IMR-90 (cell line): ENCODE results near the gene TUBGCP6. TPM values are rescaled to one million over a fixed set of nuclear protein-coding genes. Genes with fewer than 3 reads are reported as not detected.

Experiments
- BHLHE40 ChIP-seq: fragments of 150-350 bp; IDR thresholded peaks from 2 replicates; pipeline ENCODE4 v1.6.1; 2016; ENCODE audit warnings: mild to moderate bottlenecking, low read depth, low read length
- polyA plus RNA-seq, 3 experiments: library from polyadenylated mRNA; depleted of rRNA; stranded (reverse); fragments of >200 nt; gene quantifications; 2 replicates each; pipeline ENCODE4 v1.2.3, GENCODE V29; 2012; ENCODE audit warnings: low replicate concordance in 1 of 3
- total RNA-seq: library from RNA; depleted of rRNA; stranded (reverse); fragments of >200 nt; gene quantifications from 2 replicates; pipeline ENCODE4 v1.2.3, GENCODE V29; 2012; rRNA removed

Gene TUBGCP6
- total and polyA plus RNA-seq, 2 of the 4 experiments (the other 2 are of a cell fraction), result 10.8 to 28.6 TPM

DNA sequence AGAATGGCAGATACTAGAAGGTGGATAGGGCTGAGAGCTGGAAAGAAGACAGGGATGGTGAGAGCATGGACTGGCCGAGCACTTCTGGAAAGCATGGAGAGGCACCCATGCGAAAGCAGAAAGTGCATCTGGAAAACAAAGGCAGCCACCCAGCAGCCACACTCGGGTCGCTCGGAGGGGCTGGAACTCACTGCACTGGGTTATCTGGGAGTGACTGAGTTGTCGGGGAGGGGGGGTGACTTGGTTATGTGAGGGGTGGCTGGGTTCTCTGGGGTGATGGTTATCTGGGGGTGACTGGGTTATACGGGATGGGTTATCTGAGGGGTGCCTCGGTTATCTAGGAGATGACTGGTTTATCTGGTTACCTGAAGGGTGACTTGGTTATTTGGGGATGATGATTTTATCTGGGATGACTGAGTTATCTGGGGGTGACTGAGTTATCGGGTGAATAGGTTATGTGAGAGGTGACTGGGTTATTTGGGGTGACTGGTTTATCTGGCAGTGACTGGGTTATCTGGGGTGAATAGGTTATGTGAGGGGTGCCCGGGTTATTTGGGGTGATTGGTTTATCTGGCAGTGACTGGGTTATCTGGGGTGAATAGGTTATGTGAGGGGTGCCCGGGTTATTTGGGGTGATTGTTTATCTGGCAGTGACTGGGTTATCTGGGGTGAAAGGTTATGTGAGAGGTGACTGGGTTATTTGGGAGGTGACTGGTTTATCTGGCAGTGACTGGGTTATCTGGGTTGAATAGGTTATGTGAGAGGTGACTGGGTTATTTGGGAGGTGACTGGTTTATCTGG, 76.9 kb downstream of the TUBGCP6 start (continued):
- TF ChIP-seq BHLHE40, result no peak

Other genes starting within 250 kb of the TUBGCP6 start
- not detected in 2 replicates for gene IL17REL, start 232.3 kb downstream of the TUBGCP6 start, total RNA-seq
- gene IL17REL, start 232.3 kb downstream of the TUBGCP6 start, polyA plus RNA-seq (2012; rRNA removed), result not detected in 2 replicates
- not detected in 2 replicates for gene TTLL8, start 186.7 kb downstream of the TUBGCP6 start, total RNA-seq
- not detected in 2 replicates for gene TTLL8, start 186.7 kb downstream of the TUBGCP6 start, polyA plus RNA-seq (2012; rRNA removed)
- gene MLC1, start 159.6 kb downstream of the TUBGCP6 start, total RNA-seq, result not detected in 2 replicates
- gene MLC1, start 159.6 kb downstream of the TUBGCP6 start, polyA plus RNA-seq (2012; rRNA removed), result 0.07 and 0.10 TPM in 2 replicates
- 0.72 and 0.83 TPM in 2 replicates for gene MOV10L1, start 155.0 kb downstream of the TUBGCP6 start, total RNA-seq
- 0.83 and 1.4 TPM in 2 replicates for gene MOV10L1, start 155.0 kb downstream of the TUBGCP6 start, polyA plus RNA-seq (2012; rRNA removed)
- under 0.01 and 0.18 TPM in 2 replicates for gene PANX2, start 74.3 kb downstream of the TUBGCP6 start, total RNA-seq
- gene PANX2, start 74.3 kb downstream of the TUBGCP6 start, polyA plus RNA-seq (2012; rRNA removed), result 1.3 and 1.7 TPM in 2 replicates
- 13.4 and 13.9 TPM in 2 replicates for gene TRABD, start 59.1 kb downstream of the TUBGCP6 start, total RNA-seq
- gene TRABD, start 59.1 kb downstream of the TUBGCP6 start, polyA plus RNA-seq (2012; rRNA removed), result 42.7 and 45.3 TPM in 2 replicates
- gene SELENOO, start 44.0 kb downstream of the TUBGCP6 start, total RNA-seq, result 10.3 and 10.4 TPM in 2 replicates
- 21.4 and 22.9 TPM in 2 replicates for gene SELENOO, start 44.0 kb downstream of the TUBGCP6 start, polyA plus RNA-seq (2012; rRNA removed)
- gene HDAC10, start 6.2 kb upstream of the TUBGCP6 start, total RNA-seq, result 3.6 and 3.9 TPM in 2 replicates
- 35.2 and 35.7 TPM in 2 replicates for gene HDAC10, start 6.2 kb upstream of the TUBGCP6 start, polyA plus RNA-seq (2012; rRNA removed)
- gene MAPK12, start 16.7 kb upstream of the TUBGCP6 start, total RNA-seq, result 35.6 and 41.0 TPM in 2 replicates
- gene MAPK12, start 16.7 kb upstream of the TUBGCP6 start, polyA plus RNA-seq (2012; rRNA removed), result 56.3 and 59.9 TPM in 2 replicates
- gene MAPK11, start 25.4 kb upstream of the TUBGCP6 start, total RNA-seq, result 7.5 and 8.1 TPM in 2 replicates
- gene MAPK11, start 25.4 kb upstream of the TUBGCP6 start, polyA plus RNA-seq (2012; rRNA removed), result 14.4 and 16.6 TPM in 2 replicates
- 73.1 and 84.7 TPM in 2 replicates for gene PLXNB2, start 62.6 kb upstream of the TUBGCP6 start, total RNA-seq
- 202 and 220 TPM in 2 replicates for gene PLXNB2, start 62.6 kb upstream of the TUBGCP6 start, polyA plus RNA-seq (2012; rRNA removed)
- gene DENND6B, start 82.0 kb upstream of the TUBGCP6 start, total RNA-seq, result 0.36 and 0.56 TPM in 2 replicates
- gene DENND6B, start 82.0 kb upstream of the TUBGCP6 start, polyA plus RNA-seq (2012; rRNA removed), result 4.9 and 5.3 TPM in 2 replicates
- 49.4 and 51.6 TPM in 2 replicates for gene PPP6R2, start 98.3 kb upstream of the TUBGCP6 start, total RNA-seq
- 46.9 and 49.2 TPM in 2 replicates for gene PPP6R2, start 98.3 kb upstream of the TUBGCP6 start, polyA plus RNA-seq (2012; rRNA removed)
- gene SBF1, start 230.0 kb upstream of the TUBGCP6 start, total RNA-seq, result 21.5 and 22.8 TPM in 2 replicates
- 33.2 and 41.0 TPM in 2 replicates for gene SBF1, start 230.0 kb upstream of the TUBGCP6 start, polyA plus RNA-seq (2012; rRNA removed)
- 0.18 and 0.28 TPM in 2 replicates for gene ADM2, start 236.5 kb upstream of the TUBGCP6 start, total RNA-seq
- 1.9 and 2.3 TPM in 2 replicates for gene ADM2, start 236.5 kb upstream of the TUBGCP6 start, polyA plus RNA-seq (2012; rRNA removed)
- gene MIOX, start 241.8 kb upstream of the TUBGCP6 start, total RNA-seq, result not detected in 2 replicates
- gene MIOX, start 241.8 kb upstream of the TUBGCP6 start, polyA plus RNA-seq (2012; rRNA removed), result not detected in 2 replicates